Endothelial cell of umbilical vein (primary cell): ENCODE results near the gene KCNQ5. TPM values are rescaled to one million over a fixed set of nuclear protein-coding genes. Genes with fewer than 3 reads are reported as not detected.
A peak's percentile ranks its signal among the peaks of the same experiment; 100 is the strongest.

ENCODE experiments used
- BruUV-seq: library from RNA; stranded (reverse); fragments of 400-500 nt; replicated peaks from 2 replicates; lab custom pipeline; 2021; lab: Mats Ljungman, UMichigan
- CTCF ChIA-PET: fragments of 300-600, 350-600 bp; sonication (Branson Sonifier 250); formaldehyde crosslinking; loops from one replicate; lab custom pipeline; 2021; ENCODE audit warnings: antibody characterized with exemption, inconsistent platforms; lab: Charles Lee
- POLR2A ChIA-PET: fragments of 300-600, 350-600 bp; sonication (Branson Sonifier 250); formaldehyde crosslinking; loops from one replicate; lab custom pipeline; 2021; ENCODE audit warnings: antibody characterized with exemption, inconsistent platforms; lab: Charles Lee
- DNase-seq: peaks from one replicate; pipeline ENCODE4 v3.0.0-alpha.2; 2011; ENCODE audit warnings: low read depth, low spot score
- FAIRE-seq: peaks from 2 replicates; lab custom pipeline; 2011; peaks lifted over from hg19 to GRCh38; lab: Jason Lieb, UNC
- H2AFZ ChIP-seq: 2 replicates; pipeline ENCODE4 v1.6.0; 2012; ENCODE audit warnings: low read depth, low read length, control low read depth, inconsistent platforms
- H3K27ac ChIP-seq: 2 replicates; pipeline ENCODE4 v1.5.1; 2011; ENCODE audit warnings: low read depth, mild to moderate bottlenecking, control low read depth, low read length, moderate library complexity; ENCODE audit not compliant: insufficient read depth
- H3K27me3 ChIP-seq, 2 experiments: 2 replicates each; pipeline versions ENCODE4 v1.6.0 to v1.6.1; 2011; ENCODE audit warnings: low read length in 2 of 2, mixed read lengths in 1 of 2; ENCODE audit not compliant: control insufficient read depth in 2 of 2, insufficient read depth in 2 of 2
- H3K36me3 ChIP-seq, 2 experiments: 2 replicates in 1 of 2; 3 replicates in 1 of 2; pipeline ENCODE4 v1.5.1; 2011; ENCODE audit warnings: low read length in 2 of 2, mild to moderate bottlenecking in 1 of 2, moderate library complexity in 1 of 2; ENCODE audit not compliant: control insufficient read depth in 2 of 2, insufficient read depth in 2 of 2; ENCODE audit errors: extremely low read depth in 1 of 2
- H3K4me1 ChIP-seq: 3 replicates; pipeline ENCODE4 v1.5.1; 2011; ENCODE audit warnings: mild to moderate bottlenecking, low read length; ENCODE audit not compliant: control insufficient read depth, insufficient read depth; ENCODE audit errors: extremely low read depth
- H3K4me2 ChIP-seq: 2 replicates; pipeline ENCODE4 v1.6.1; 2011; ENCODE audit warnings: low read length, control low read depth, mixed read lengths; ENCODE audit not compliant: insufficient read depth
- H3K4me3 ChIP-seq, 3 experiments: fragments of 200-600 bp in 1 of 3; sonication (generic), shearing (Covaris generic) in 1 of 3; replicated peaks in 1 of 3; 2 replicates each; pipeline ENCODE4 v1.5.1; 2011 to 2016; ENCODE audit warnings: control low read depth in 3 of 3, low read length in 3 of 3, mild to moderate bottlenecking in 2 of 3, inconsistent platforms in 1 of 3, low read depth in 1 of 3, moderate library complexity in 1 of 3; ENCODE audit not compliant: insufficient read depth in 1 of 3
- H3K79me2 ChIP-seq: 2 replicates; pipeline ENCODE4 v1.6.0; 2012; ENCODE audit warnings: low read length, inconsistent platforms; ENCODE audit not compliant: control insufficient read depth, insufficient read depth
- H3K9ac ChIP-seq: replicated peaks from 2 replicates; pipeline ENCODE3; 2011; ENCODE audit warnings: low read length, control low read depth; ENCODE audit not compliant: insufficient read depth; ENCODE audit errors: extremely low read depth
- H3K9me1 ChIP-seq: replicated peaks from 3 replicates; pipeline ENCODE4 v1.6.0; 2011; ENCODE audit warnings: mild to moderate bottlenecking, low read length; ENCODE audit not compliant: control insufficient read depth, insufficient read depth; ENCODE audit errors: extremely low read depth
- H3K9me3 ChIP-seq: replicated peaks from 2 replicates; pipeline ENCODE4 v1.5.1; 2012; ENCODE audit warnings: low read length, inconsistent platforms; ENCODE audit not compliant: control insufficient read depth, insufficient read depth
- H4K20me1 ChIP-seq: replicated peaks from 2 replicates; pipeline ENCODE3; 2011; ENCODE audit warnings: mild to moderate bottlenecking, low read length; ENCODE audit not compliant: control insufficient read depth, insufficient read depth; ENCODE audit errors: extremely low read depth
- CTCF ChIP-seq, 2 donors: IDR thresholded peaks; 1 replicate in 1 of 2; 2 replicates in 1 of 2; pipeline ENCODE4 v1.5.1; 2011; ENCODE audit warnings: low read length in 2 of 2, mild to moderate bottlenecking in 2 of 2, moderate library complexity in 2 of 2, control low read depth in 1 of 2, inconsistent platforms in 1 of 2, low read depth in 1 of 2; ENCODE audit not compliant: insufficient read depth in 1 of 2; ENCODE audit errors: extremely low read depth in 1 of 2
- FOS ChIP-seq: IDR thresholded peaks from 2 replicates; pipeline ENCODE4 v1.6.1; 2011; ENCODE audit warnings: mild to moderate bottlenecking, low read length, moderate library complexity, borderline replicate concordance; ENCODE audit not compliant: insufficient read depth
- GATA2 ChIP-seq: IDR thresholded peaks from 2 replicates; pipeline ENCODE4 v1.7.0; 2011; ENCODE audit warnings: low read depth, mild to moderate bottlenecking, moderate library complexity, mixed read lengths, low read length; ENCODE audit not compliant: insufficient read length, insufficient read depth
- MAX ChIP-seq: IDR thresholded peaks from 2 replicates; pipeline ENCODE4 v1.6.1; 2011; ENCODE audit not compliant: insufficient read depth, insufficient read length
- POLR2A ChIP-seq: IDR thresholded peaks from 2 replicates; pipeline ENCODE4 v1.6.1; 2012; ENCODE audit warnings: low read depth, mild to moderate bottlenecking, control low read depth, low read length
- POLR2AphosphoS5 ChIP-seq: IDR thresholded peaks from 2 replicates; pipeline ENCODE4 v1.6.1; 2012; ENCODE audit warnings: low read depth, mild to moderate bottlenecking, control low read depth, low read length, moderate library complexity; ENCODE audit not compliant: insufficient read depth
- dilution Hi-C: fragments of 300-500 bp; cut with MboI; formaldehyde crosslinking; loops from one replicate; pipeline ENCODE4 v1.15.0; 2019; ENCODE audit warnings: low sequenced_read_pairs; ENCODE audit not compliant: extremely low pct_ligation_motif_present
- intact Hi-C: fragments of 100-400 bp; cut with micrococcal nuclease; formaldehyde crosslinking; loops from one replicate; pipeline ENCODE4 v1.10.0; 2022
- polyA plus RNA-seq, 4 experiments: library from polyadenylated mRNA; depleted of rRNA in 3 of 4; stranded (reverse) in 3 of 4; unstranded in 1 of 4; fragments of >200 nt; gene quantifications; 2 replicates each; pipeline versions ENCODE4 v1.2.1 to v1.2.3, GENCODE V29; 2011 to 2012; ENCODE audit warnings: missing spikeins in 1 of 4
- total RNA-seq: library from RNA; stranded (reverse); gene quantifications from 2 replicates; pipeline ENCODE4 v1.2.3, GENCODE V29; 2021

Gene KCNQ5
- total and polyA plus RNA-seq, 2 donors (not counting 3 experiments of a cell fraction or from before 2014, with no cell fraction given): 0.22 TPM; not detected in 1

GRCh38 chr6:72760114-72760793, 138.4 kb downstream of the KCNQ5 start:
- Histone ChIP-seq H3K4me3 (no peak overlapping the region), H2AFZ (no peak overlapping the region), H3K27me3 (peaks cover 0 to 6% of the 10 kb centered on the region in 2 experiments), H3K4me2 (no peak overlapping the region), H3K9me3 (no peaks in the 10 kb centered on the region), H3K36me3 (no peaks in the 10 kb centered on the region), H4K20me1 (no peaks in the 10 kb centered on the region), H3K9ac (no peak overlapping the region), H3K4me1 (no peaks in the 10 kb centered on the region), H3K9me1 (no peaks in the 10 kb centered on the region), H3K79me2 (no peaks in the 10 kb centered on the region), H3K27ac (no peak overlapping the region)
- TF ChIP-seq POLR2A: no peak
- CTCF ChIA-PET: interaction anchor here (1.3 kb wide), 1 partner anchor 144 kb away, joined by 4 read pairs; no protein-coding TSS in a partner anchor
- POLR2A ChIA-PET: no interaction called here
- intact Hi-C loops (no loop called here), dilution Hi-C loops (no loop called here)
- BruUV-seq: no TSS peak
- FAIRE-seq: no peak
- DNase-seq: peak; percentile 21

GRCh38 chr6:72761761-72762160, 139.9 kb downstream of the KCNQ5 start:
- ChIA-PET CTCF (interaction anchor here (1.3 kb wide), 1 partner anchor 145 kb away, joined by 4 read pairs; no protein-coding TSS in a partner anchor), POLR2A (no interaction called here)
- Histone ChIP-seq H3K4me3 (no peak overlapping the region), H3K9ac (no peak overlapping the region), H3K9me3 (no peaks in the 10 kb centered on the region), H3K79me2 (no peaks in the 10 kb centered on the region), H3K36me3 (no peaks in the 10 kb centered on the region), H3K27me3 (peaks cover 0 to 6% of the 10 kb centered on the region in 2 experiments), H2AFZ (no peak overlapping the region), H3K4me1 (no peaks in the 10 kb centered on the region), H3K4me2 (no peak overlapping the region), H4K20me1 (no peaks in the 10 kb centered on the region), H3K27ac (no peak overlapping the region), H3K9me1 (no peaks in the 10 kb centered on the region)
- no peak for DNase-seq
- no peak for FAIRE-seq
- TF ChIP-seq CTCF (IDR thresholded peaks at IDR 0.05; ENCODE audit: extremely low read depth in 1 of 2, insufficient read depth in 1 of 2, low read depth in 1 of 2, low read length in 2 of 2) (no peak), POLR2A (no peak), FOS (no peak), GATA2 (no peak), MAX (no peak), POLR2AphosphoS5 (no peak)
- intact Hi-C loops: no loop called here
- no TSS peak for BruUV-seq
- dilution Hi-C loops: no loop called here
